Stimulated activated CD8-positive, alpha-beta memory T cell treated with anti-CD3 and anti-CD28 coated beads, Interleukin-12 subunit alpha, Interleukin-12 subunit beta, amount 100 ng/mL, for 24 hours (primary cell): Measurements from ENCODE around the gene EEPD1.
"Not testable (repeated sequence)": the region's sequence is repeated elsewhere in the genome, so short reads cannot be mapped to it uniquely, and the experiment has no call there.

Experiments used
- DNase-seq: peaks from one replicate; pipeline ENCODE4 v3.0.0-alpha.2; 2020; ENCODE audit errors: extremely low read depth

EEPD1 gene

DNA sequence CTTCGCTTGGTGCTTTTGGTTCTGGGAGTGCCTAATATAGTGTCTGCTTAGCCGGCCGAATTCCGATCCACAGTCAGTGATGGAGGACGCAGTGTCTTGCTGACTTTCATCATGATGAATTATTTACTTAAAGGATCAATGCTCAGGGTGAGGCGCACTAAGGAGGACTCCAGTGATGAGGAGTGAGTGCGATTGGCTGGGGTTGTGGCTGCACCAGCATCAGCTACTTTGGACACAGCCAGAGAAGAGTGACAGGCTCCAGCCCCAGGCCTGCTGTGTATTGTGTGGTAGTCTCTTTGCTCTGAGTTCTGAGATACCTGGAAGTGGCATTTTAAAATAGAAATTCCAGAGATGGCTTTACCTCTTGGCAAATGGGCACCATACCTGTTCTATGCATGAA, 163.3 kb downstream of the EEPD1 start:
- no peak for DNase-seq

DNA sequence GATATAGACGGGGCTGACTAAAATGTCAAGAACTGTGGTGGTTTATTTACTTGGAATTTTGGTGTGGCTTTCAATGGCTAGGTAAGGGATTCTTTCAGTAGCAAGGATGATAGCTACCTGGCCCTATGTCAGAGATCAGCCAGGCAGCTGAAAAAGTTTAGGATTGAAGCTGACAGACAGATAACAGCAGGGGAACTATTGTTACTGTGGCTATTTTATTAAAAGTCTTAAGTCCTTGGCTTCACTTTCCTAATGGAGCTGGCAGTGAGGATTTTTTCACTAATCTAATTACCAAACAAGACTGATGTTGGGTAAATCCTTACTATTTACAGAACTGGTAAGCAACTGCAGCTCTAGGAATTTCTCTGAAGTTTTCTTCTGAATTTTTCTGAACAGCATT, 164.2 kb downstream of the EEPD1 start:
- no peak for DNase-seq

DNA sequence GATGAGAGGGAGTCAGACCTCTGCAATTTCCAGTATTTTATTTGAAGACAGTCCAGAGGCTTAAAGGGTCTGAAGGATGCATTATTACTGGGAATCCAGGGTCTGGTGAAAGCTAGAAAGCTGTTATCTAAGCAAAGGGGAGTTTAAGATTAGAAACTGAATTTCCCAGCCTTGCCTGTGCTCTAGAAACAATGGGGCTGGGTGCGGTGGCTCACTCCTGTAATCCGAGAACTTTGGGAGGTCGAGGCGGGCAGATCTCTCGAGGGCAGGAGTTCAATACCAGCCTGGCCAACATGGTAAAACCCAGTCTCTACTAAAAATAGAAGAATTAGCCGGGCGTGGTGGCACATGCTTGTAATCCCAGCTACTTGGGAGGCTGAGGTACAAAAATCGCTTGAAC, 165.1 kb downstream of the EEPD1 start:
- no peak for DNase-seq

DNA sequence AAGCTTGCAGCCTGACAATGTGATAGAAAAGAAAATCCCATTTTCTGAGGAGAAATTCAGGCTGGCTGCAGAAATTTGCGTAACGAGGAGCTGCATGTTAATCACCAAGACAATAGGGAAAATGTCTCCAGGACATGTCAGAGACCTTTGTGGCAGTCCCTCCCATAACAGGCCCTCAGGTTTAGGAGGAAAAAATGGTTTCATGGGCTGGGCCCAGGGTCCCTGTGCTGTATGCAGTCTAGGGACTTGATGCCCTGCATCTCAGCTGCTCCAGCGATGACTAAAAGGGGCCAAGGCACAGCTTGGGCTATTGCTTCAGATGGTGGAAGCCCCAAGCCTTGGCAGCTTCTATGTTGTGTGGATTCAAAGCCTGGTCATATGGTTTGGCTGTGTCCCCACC, 168.2 kb downstream of the EEPD1 start:
- DNase-seq = not testable (repeated sequence)

DNA sequence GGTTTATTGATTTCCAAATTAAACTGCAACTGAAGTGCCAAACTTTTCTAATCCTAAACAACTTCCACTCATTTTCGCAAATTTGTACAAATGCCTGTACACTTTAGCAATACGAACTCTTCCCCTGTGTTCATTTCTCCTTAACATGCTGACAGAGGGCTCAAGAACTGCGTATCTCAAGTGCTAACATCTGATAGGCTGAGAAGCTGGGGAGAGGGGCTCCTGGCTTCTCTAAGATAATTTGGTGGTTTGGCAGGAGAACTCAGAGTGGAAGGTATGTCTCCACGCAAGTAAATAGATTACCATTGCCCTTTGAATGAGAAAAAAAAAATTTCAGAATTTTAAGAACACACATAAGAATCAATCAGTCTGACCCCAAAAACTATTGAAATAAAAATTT, 183.3 kb downstream of the EEPD1 start:
- no peak for DNase-seq

DNA sequence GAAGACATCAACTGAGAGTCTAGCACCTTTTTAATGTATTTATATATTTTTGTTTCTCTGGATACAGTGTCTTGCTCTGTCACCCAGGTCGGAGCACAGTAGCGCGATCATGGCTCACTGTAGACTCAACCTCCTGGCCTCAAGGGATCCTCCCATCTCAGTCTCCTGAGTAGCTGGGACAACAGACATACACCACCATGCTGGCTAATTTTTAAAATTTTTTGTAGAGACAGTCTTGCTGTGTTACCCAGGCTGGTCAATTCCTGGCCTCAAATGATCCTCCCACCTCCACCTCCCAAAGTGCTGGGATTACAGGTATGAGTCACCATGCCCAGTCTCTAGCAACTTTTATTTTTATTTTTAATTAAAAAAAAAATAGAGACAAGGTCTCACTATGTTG, 185.2 kb downstream of the EEPD1 start:
- DNase-seq = no peak

DNA sequence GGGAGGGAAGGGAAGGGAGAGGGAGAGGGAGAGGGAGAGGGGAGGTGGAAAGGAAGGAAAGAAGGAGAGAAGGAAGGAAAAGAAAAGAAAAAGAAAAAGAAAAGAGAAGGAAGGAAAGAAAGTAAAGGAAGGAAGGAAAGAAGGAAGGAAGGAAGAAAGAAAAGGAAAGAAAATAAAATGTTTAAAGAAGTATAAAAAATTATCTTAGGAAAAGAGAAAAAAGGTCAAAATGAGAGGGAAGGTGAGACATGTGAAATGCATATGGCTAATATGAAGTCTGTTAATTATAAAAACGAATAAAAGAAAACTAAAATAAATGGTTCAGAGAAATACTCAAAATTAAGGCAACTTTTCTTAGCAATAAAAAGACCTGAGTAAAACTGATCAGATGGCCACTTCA, 190.5 kb downstream of the EEPD1 start:
- DNase-seq = no peak

DNA sequence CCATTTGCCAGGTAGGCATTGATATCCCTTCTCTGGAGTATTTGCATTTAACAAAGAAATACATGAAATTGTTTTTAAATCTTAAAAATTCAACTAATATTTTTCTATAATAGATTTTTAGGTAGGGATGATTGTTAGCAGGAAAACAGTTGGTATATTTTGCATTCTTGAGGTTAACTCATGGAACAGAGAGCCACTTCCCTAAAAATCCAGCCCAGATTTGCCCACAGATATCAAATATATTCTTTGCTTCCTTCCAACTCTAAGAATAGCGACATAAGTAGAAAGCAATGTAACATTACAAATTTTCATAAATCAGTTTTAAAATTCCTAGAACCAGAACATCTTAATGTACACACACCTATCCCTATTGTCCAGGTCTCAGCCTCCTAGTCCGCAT, 191.6 kb downstream of the EEPD1 start:
- DNase-seq = no peak

DNA sequence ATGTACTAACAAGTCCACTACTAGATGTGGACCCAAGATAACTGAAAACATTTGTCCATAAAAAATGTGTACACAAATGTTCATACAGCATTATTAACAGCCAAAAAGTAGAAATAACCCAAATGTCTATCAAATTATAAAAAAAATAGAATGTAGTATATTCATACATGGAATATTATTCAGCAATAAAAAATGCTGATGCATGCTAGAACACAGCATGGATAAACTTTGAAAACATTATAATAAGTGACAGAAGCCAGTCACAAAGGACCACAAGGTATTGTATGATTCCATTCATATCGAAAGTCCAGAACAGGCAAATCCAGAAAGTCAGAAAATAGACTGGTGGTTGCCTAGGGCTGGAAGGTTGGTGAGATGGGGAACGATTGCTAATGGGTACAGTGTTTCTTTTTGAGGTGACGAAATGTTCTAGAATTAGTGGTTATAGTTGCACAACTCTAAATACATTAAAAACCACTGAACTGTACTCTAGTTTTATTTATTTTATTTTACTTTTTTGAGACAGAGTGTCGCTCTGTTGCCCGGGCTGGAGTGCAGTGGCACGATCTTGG, 193.3 kb downstream of the EEPD1 start:
- no peak for DNase-seq

DNA sequence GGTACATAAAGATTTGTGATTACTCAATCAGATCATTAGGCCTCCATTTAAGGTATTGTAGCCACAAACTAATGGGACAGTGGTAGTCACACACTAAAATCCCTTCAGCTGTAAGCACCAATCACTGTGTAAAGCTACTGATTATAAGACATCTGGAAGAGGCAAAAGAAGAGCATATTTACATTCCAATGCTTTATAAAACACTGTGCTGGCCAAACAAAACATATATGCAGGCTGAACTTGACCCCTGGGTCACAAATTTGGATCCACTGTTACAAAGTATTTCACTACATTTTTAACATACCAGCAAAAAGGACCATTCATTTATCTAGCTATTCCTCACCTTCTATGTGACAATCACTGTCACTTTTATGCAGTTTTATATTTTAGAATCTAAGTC, 195.2 kb downstream of the EEPD1 start:
- no peak for DNase-seq

DNA sequence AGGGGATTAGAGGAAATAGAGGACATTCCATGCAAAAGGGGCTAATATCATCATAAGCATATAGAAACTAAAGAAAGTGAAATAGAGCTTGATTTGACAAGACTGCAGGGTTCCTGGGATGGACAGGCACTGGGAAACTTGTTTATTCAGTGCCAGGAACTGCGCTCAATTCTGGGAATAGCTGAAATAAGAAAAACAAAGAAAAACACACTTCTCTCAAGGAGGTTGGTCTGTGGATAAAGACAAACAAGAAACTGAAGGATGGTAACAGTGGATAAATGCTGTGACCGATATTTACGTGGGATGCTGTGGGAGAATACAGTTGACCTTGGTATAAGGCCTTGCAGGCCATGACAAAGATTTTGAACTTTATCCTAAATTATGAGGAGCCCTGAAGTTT, 195.7 kb downstream of the EEPD1 start:
- no peak for DNase-seq

DNA sequence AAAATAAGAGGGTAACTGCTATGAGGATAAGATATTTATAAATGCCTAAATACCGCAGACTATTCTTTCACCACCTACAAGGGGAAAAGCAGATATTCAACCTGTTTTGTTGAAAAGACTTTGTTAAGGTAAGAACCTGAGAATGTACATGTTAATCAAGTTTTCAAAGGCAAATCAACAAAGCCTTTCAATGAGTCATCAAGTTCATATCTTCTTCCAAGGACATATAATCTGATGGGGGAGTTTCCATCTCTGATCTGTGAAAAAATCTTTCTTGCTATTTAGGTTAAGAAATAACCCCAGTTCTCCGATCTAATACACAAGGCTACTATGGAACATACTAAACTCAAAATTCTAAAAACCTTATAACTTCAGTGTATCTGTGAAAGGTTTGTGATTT, 196.6 kb downstream of the EEPD1 start:
- no peak for DNase-seq
